NCI-H1048 (cell line): Measurements from ENCODE around the gene MANBA.

Experiments used
- DNase-seq: peaks from one replicate; lab custom pipeline; 2025; lab: John Stamatoyannopoulos, UW

MANBA gene

DNA sequence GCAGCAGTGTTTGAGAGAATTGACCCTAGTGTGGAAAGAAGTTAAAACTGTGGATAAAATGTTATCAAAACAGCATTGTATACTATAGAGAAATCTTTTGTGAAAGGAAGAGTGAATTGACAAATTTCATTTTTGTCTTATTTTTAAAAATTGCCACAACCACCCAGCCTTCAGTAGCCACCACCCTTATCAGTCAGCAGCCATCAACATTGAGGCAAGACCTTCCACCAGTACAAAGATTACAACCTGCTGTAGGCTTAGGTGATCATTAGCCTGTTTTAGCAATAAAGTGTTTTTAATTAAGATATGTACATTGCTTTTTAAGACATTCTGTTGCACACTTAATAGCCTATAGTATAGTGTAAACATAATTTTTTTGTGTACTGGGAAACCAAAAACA is 168.5 kb downstream of the MANBA start:
- no peak for DNase-seq

DNA sequence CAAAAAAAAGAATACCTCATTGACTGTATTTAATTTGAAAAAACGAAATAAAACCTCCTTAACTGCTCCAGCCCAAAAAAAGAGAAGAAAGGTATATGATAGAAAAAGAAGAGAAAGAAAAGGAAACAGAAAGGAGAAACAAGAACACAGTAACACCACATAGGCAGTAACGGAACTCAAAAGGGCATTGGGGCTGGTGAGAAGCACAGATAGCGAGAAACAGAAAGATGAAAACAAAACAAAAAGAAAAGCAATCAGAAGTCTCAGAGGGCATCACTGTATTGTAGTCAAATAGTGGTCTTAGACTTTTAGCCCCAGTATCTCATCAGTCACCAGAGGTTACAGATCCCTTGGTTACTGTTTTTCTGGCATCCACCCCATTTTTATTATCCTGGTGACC is 171.0 kb downstream of the MANBA start:
- DNase-seq: no peak

DNA sequence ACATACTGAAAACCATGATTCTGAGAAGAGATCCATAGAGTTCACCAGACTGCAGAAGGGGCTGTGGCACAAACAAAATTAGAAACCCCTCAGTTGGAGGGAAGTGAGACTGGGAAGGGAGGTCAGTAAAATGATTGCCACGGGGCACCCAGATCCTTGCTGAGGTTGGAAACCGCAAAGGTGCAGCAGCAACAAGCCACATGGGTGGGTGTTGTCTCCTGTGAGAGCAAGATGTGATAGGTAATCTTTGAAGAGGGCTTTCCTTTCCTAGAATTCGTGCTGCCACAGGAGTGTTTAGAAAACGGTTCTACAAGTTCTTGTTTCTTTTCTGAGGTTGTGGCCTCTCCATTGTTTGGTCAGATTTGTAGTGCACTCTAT is 174.1 kb downstream of the MANBA start:
- DNase-seq: no peak

DNA sequence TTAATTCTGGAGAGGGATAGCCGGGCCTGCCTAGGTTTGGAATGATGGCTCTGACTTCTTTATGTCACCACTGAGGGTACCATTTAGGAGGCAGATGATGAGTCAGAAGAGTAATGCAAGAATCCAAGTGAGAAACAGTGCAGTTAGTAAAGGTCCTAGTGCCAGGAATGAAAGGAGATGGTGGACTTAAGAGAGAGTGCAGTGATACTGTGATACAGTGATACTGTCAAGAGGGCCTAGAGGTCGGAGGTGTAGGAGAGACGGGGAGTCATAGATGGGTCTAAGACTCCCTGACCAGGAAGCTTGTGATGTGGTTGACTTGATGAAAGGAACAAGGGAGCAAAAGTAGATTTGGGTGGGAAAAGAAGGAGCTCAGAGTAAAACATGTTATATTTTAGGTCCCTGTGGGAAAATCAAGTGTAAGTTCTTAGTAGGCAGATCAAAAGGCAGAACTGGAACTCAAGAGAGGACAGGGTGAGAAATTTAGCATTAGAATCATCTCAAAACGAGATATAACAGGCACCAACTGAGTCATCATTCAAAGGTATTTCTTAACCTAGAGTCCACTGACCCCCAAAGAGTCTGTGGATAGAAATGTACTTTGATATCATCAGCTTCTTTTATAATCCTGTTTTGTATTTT is 174.6 kb downstream of the MANBA start:
- DNase-seq: no peak

DNA sequence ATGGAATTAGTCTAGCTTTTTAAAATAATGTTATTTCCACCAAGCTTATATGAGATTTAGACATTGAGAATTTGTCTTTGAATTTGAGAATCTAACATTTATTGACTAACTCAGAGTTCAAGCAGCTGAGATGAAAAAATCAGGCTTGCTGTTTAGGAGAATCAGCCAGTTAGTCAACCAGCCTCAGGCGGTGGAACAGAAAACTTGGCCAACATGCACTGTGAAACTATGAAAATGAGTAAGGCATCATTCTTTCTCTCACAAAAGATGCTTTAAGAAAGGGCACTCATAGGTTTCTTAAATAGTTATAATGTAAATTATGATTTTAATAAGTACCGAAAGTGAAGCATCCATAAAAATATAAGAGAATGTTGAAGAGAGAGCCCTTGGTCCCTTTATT is 175.4 kb downstream of the MANBA start:
- no peak for DNase-seq

DNA sequence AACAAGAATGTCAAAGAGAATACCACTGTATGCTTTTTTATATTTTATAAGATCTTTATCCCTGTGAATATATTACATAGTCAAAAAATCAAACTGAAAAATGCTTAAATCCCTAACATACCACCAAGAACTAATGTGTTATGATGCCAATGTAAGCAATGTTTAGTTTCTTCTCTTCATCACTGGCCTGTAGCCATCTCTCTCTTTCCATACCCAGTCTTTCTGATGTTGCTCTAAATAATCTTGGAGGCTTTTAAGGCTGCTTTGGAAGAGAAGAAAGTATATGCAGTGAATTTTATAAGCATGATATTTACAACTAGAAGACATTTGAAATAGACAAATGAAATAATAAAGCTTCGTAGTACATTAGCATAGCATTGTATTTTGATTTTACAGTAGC is 176.7 kb downstream of the MANBA start:
- DNase-seq: no peak
